ENCODE measurements around the gene FXYD3. TPM values are rescaled to one million over a fixed set of nuclear protein-coding genes. Genes with fewer than 3 reads are reported as not detected.

FXYD3 gene
- total and polyA plus RNA-seq, 2 of the 13 experiments (the other 11 are each of a cell fraction or from before 2014, with no cell fraction given) = 4.9 TPM; not detected in 1

DNA sequence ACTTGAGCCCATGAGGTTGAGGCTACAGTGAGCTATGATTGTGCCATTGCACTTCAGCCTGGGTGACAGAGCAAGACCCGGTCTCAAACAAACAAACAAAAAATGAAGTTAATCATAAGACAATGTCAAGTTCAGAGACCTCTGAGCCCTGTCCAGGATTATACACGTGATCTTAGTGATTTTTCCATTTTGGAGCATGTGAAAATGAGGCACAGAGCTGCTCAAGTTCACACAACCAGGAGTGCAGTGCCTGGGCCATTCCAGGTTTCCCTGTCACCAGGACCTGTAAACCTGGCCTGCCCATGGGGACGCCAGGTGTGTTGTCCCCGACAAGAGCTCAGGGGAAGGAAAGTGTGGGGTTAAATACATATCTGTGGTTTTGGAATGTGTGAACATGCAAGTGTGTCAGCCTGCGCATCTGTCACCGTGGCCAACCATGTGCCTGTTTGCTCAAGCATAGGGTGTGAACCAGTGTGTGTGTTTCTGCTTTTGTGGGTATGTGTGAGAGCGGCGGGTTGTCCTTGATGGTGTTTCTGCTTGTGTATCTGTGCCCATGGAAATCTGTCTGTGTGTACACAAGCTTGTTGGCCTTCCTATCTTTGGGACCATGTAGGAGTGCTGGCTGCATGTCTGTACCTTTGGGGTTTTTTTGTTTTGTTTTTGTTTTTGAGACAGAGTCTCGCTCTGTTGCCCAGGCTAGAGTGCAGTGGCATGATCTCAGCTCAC is 21.5 kb downstream of the FXYD3 start (continued):
- no peak for TF ChIP-seq TCF12 (IDR thresholded peaks at IDR 0.05)
- TF ChIP-seq TCF12 (CRISPR knock-in tag; IDR thresholded peaks at IDR 0.05) = 0 out of 2 replicates have a peak, but pooled peaks have one; percentile 28
- TF ChIP-seq CEBPB (IDR thresholded peaks at IDR 0.05; ENCODE audit: borderline replicate concordance, low read depth, low read length) = no peak
- no peak for TF ChIP-seq RFXANK (CRISPR knock-in tag; IDR thresholded peaks at IDR 0.05)
- no peak for TF ChIP-seq SP140L (CRISPR knock-in tag; IDR thresholded peaks at IDR 0.05; ENCODE audit: borderline replicate concordance)
- peak; percentile 66 for TF ChIP-seq FOXA3 (CRISPR knock-in tag; IDR thresholded peaks at IDR 0.05)
- no peak for TF ChIP-seq ZNF562 (CRISPR knock-in tag; IDR thresholded peaks at IDR 0.05; ENCODE audit: borderline replicate concordance)
- TF ChIP-seq MED1 (CRISPR knock-in tag; IDR thresholded peaks at IDR 0.05) = peak; percentile 76
- TF ChIP-seq, protein P1, sequence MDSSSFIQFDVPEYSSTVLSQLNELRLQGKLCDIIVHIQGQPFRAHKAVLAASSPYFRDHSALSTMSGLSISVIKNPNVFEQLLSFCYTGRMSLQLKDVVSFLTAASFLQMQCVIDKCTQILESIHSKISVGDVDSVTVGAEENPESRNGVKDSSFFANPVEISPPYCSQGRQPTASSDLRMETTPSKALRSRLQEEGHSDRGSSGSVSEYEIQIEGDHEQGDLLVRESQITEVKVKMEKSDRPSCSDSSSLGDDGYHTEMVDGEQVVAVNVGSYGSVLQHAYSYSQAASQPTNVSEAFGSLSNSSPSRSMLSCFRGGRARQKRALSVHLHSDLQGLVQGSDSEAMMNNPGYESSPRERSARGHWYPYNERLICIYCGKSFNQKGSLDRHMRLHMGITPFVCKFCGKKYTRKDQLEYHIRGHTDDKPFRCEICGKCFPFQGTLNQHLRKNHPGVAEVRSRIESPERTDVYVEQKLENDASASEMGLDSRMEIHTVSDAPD (CRISPR knock-in tag; IDR thresholded peaks at IDR 0.05) = no peak
- TF ChIP-seq, protein P2, sequence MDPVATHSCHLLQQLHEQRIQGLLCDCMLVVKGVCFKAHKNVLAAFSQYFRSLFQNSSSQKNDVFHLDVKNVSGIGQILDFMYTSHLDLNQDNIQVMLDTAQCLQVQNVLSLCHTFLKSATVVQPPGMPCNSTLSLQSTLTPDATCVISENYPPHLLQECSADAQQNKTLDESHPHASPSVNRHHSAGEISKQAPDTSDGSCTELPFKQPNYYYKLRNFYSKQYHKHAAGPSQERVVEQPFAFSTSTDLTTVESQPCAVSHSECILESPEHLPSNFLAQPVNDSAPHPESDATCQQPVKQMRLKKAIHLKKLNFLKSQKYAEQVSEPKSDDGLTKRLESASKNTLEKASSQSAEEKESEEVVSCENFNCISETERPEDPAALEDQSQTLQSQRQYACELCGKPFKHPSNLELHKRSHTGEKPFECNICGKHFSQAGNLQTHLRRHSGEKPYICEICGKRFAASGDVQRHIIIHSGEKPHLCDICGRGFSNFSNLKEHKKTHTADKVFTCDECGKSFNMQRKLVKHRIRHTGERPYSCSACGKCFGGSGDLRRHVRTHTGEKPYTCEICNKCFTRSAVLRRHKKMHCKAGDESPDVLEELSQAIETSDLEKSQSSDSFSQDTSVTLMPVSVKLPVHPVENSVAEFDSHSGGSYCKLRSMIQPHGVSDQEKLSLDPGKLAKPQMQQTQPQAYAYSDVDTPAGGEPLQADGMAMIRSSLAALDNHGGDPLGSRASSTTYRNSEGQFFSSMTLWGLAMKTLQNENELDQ (CRISPR knock-in tag; IDR thresholded peaks at IDR 0.05; ENCODE audit: borderline replicate concordance) = no peak
- no peak for TF ChIP-seq GATA4 (IDR thresholded peaks at IDR 0.05; ENCODE audit: borderline replicate concordance, low read depth)
- TF ChIP-seq ZNF770 (CRISPR knock-in tag; IDR thresholded peaks at IDR 0.05) = no peak
- no peak for TF ChIP-seq EED (CRISPR knock-in tag; IDR thresholded peaks at IDR 0.05)
- TF ChIP-seq BCLAF1 (IDR thresholded peaks at IDR 0.05) = no peak
- no peak for TF ChIP-seq ZKSCAN5 (CRISPR knock-in tag; IDR thresholded peaks at IDR 0.05)
- TF ChIP-seq, protein P3, sequence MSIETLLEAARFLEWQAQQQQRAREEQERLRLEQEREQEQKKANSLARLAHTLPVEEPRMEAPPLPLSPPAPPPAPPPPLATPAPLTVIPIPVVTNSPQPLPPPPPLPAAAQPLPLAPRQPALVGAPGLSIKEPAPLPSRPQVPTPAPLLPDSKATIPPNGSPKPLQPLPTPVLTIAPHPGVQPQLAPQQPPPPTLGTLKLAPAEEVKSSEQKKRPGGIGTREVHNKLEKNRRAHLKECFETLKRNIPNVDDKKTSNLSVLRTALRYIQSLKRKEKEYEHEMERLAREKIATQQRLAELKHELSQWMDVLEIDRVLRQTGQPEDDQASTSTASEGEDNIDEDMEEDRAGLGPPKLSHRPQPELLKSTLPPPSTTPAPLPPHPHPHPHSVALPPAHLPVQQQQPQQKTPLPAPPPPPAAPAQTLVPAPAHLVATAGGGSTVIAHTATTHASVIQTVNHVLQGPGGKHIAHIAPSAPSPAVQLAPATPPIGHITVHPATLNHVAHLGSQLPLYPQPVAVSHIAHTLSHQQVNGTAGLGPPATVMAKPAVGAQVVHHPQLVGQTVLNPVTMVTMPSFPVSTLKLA (IDR thresholded peaks at IDR 0.05) = peak; percentile 52
- peak; percentile 74 for TF ChIP-seq ZNF317 (CRISPR knock-in tag; IDR thresholded peaks at IDR 0.05)
- no peak for TF ChIP-seq SRF (IDR thresholded peaks at IDR 0.05; ENCODE audit: low read depth, low read length)
